GM10266 (cell line): ENCODE measurements around the gene G0S2.
A peak's percentile ranks its signal among the peaks of the same experiment; 100 is the strongest.

ENCODE experiments used
- DNase-seq: peaks from one replicate; pipeline ENCODE4 v3.0.0; 2012; ENCODE audit errors: extremely low spot score
- CTCF ChIP-seq: IDR thresholded peaks from 2 replicates; pipeline ENCODE4 v1.5.1; 2012; ENCODE audit warnings: mild to moderate bottlenecking, low read depth; ENCODE audit not compliant: control insufficient read depth, insufficient read depth; ENCODE audit errors: missing control alignments

Gene G0S2

GRCh38 chr1:209670441-209671082, 4.7 kb upstream of the G0S2 start:
- DNase-seq: no peak
- no peak for TF ChIP-seq CTCF

- peak; percentile 78 for DNase-seq
- no peak for TF ChIP-seq CTCF
Measured at GRCh38 chr1:209672705-209673630, 2.2 kb upstream of the G0S2 start.

GRCh38 chr1:209673631-209674417, 1.4 kb upstream of the G0S2 start:
- TF ChIP-seq CTCF: no peak
- no peak for DNase-seq

- TF ChIP-seq CTCF: no peak
- DNase-seq: no peak
Measured at GRCh38 chr1:209675565-209676154, 448 bp downstream of the G0S2 start.

GRCh38 chr1:209678981-209679539, 3.8 kb downstream of the G0S2 start:
- DNase-seq: no peak
- no peak for TF ChIP-seq CTCF

GRCh38 chr1:209685821-209686220, 10.6 kb downstream of the G0S2 start:
- DNase-seq: no peak
- TF ChIP-seq CTCF: no peak
